ENCODE data around the gene CDKAL1.

- TF ChIP-seq, protein P1, sequence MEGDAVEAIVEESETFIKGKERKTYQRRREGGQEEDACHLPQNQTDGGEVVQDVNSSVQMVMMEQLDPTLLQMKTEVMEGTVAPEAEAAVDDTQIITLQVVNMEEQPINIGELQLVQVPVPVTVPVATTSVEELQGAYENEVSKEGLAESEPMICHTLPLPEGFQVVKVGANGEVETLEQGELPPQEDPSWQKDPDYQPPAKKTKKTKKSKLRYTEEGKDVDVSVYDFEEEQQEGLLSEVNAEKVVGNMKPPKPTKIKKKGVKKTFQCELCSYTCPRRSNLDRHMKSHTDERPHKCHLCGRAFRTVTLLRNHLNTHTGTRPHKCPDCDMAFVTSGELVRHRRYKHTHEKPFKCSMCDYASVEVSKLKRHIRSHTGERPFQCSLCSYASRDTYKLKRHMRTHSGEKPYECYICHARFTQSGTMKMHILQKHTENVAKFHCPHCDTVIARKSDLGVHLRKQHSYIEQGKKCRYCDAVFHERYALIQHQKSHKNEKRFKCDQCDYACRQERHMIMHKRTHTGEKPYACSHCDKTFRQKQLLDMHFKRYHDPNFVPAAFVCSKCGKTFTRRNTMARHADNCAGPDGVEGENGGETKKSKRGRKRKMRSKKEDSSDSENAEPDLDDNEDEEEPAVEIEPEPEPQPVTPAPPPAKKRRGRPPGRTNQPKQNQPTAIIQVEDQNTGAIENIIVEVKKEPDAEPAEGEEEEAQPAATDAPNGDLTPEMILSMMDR (IDR thresholded peaks at IDR 0.05): no peak
- TF ChIP-seq POLR2A (IDR thresholded peaks at IDR 0.05): no peak
- TF ChIP-seq POLR2AphosphoS5 (IDR thresholded peaks at IDR 0.05): no peak
Observed at GRCh38 chr6:20640181-20640580, 105.9 kb downstream of the CDKAL1 start.

Measured in prostate gland (tissue), 2 donors.